SK-N-SH (cell line): ENCODE results near the gene INSYN1. TPM values are rescaled to one million over a fixed set of nuclear protein-coding genes. Genes with fewer than 3 reads are reported as not detected.

Experiments used
- CTCF ChIA-PET: fragments of 300-600, 350-600 bp; formaldehyde crosslinking; extraction: SDS; loops from one replicate; lab custom pipeline; 2021; lab: Yijun Ruan, JAX
- POLR2A ChIA-PET: fragments of 350-600 bp; sonication (Branson Sonifier 250); formaldehyde crosslinking; extraction: SDS; loops from one replicate; lab custom pipeline; 2020; ENCODE audit warnings: antibody characterized with exemption, inconsistent platforms; lab: Yijun Ruan, JAX
- DNase-seq: peaks from one replicate; pipeline ENCODE4 v3.0.0; 2012
- H2AFZ ChIP-seq: fragments of 200-600 bp; sonication (generic); 2 replicates; pipeline ENCODE4 v1.8.1; 2016; ENCODE audit warnings: antibody characterized with exemption, mild to moderate bottlenecking, low read depth
- H3F3A ChIP-seq: fragments of 200-600 bp; sonication (generic); replicated peaks from 2 replicates; pipeline ENCODE3; 2016; ENCODE audit warnings: antibody characterized with exemption, mild to moderate bottlenecking; ENCODE audit not compliant: insufficient read depth
- H3K27ac ChIP-seq, 2 experiments: fragments of 200-500 bp in 1 of 2; fragments of 200-600 bp in 1 of 2; sonication (Bioruptor generic) in 1 of 2; sonication (generic), shearing (Covaris generic) in 1 of 2; 2 replicates each; pipeline versions ENCODE4 v1.5.1 to v1.6.1; 2014 to 2016; ENCODE audit warnings: low read depth in 2 of 2, inconsistent platforms in 1 of 2, low read length in 1 of 2, mild to moderate bottlenecking in 1 of 2, mixed read lengths in 1 of 2
- H3K27me3 ChIP-seq: fragments of 200-600 bp; sonication (generic), shearing (Covaris generic); 2 replicates; pipeline ENCODE4 v1.6.1; 2016; ENCODE audit warnings: mixed run types; ENCODE audit not compliant: insufficient read depth
- H3K36me3 ChIP-seq, 2 experiments: fragments of 200-500 bp in 1 of 2; fragments of 200-600 bp in 1 of 2; sonication (Bioruptor generic) in 1 of 2; sonication (generic) in 1 of 2; replicated peaks in 1 of 2; 2 replicates each; pipeline versions ENCODE3 to v1.5.1; 2014 to 2016; ENCODE audit warnings: low read length in 1 of 2, mild to moderate bottlenecking in 1 of 2; ENCODE audit not compliant: insufficient read depth in 2 of 2, control insufficient read depth in 1 of 2
- H3K4me1 ChIP-seq, 2 experiments: fragments of 200-500 bp in 1 of 2; fragments of 200-600 bp in 1 of 2; sonication (Bioruptor generic) in 1 of 2; sonication (generic), shearing (Covaris generic) in 1 of 2; 2 replicates each; pipeline versions ENCODE4 v1.5.1 to v1.6.1; 2014 to 2016; ENCODE audit warnings: low read depth in 1 of 2, low read length in 1 of 2, mixed run types in 1 of 2; ENCODE audit not compliant: insufficient read depth in 2 of 2, control insufficient read depth in 1 of 2
- H3K4me2 ChIP-seq: fragments of 200-600 bp; sonication (generic), shearing (Covaris generic); 2 replicates; pipeline ENCODE4 v1.6.1; 2017; ENCODE audit warnings: mixed run types
- H3K4me3 ChIP-seq, 2 experiments: fragments of 200-500 bp in 1 of 2; fragments of 200-600 bp in 1 of 2; sonication (Bioruptor generic) in 1 of 2; sonication (generic), shearing (Covaris generic) in 1 of 2; 2 replicates each; pipeline versions ENCODE4 v1.5.1 to v1.8.1; 2014 to 2016; ENCODE audit warnings: low read depth in 2 of 2, inconsistent platforms in 1 of 2, low read length in 1 of 2, mild to moderate bottlenecking in 1 of 2, mixed read lengths in 1 of 2, moderate library complexity in 1 of 2
- H3K79me2 ChIP-seq: fragments of 200-600 bp; sonication (generic); 2 replicates; pipeline ENCODE4 v1.8.1; 2017; ENCODE audit warnings: mild to moderate bottlenecking; ENCODE audit not compliant: insufficient read depth
- H3K9ac ChIP-seq: fragments of 200-600 bp; sonication (generic); 2 replicates; pipeline ENCODE4 v1.6.1; 2017; ENCODE audit warnings: mixed run types
- H3K9me2 ChIP-seq: fragments of 200-600 bp; sonication (generic); 2 replicates; pipeline ENCODE4 v1.6.1; 2017; ENCODE audit warnings: mixed run types
- H3K9me3 ChIP-seq: fragments of 200-600 bp; sonication (generic); 2 replicates; pipeline ENCODE4 v1.6.1; 2017; ENCODE audit warnings: mixed run types, mild to moderate bottlenecking, moderate library complexity
- H4K20me1 ChIP-seq: fragments of 200-600 bp; sonication (generic); 2 replicates; pipeline ENCODE4 v1.6.1; 2017; ENCODE audit warnings: mild to moderate bottlenecking, mixed run types; ENCODE audit not compliant: insufficient read depth
- ELF1 ChIP-seq: IDR thresholded peaks from 2 replicates; pipeline ENCODE4 v1.4.0; 2012
- EP300 ChIP-seq, 2 experiments: IDR thresholded peaks; 2 replicates each; pipeline versions ENCODE4 v1.4.0 to v1.6.1; 2012; ENCODE audit warnings: borderline replicate concordance in 1 of 2, low read depth in 1 of 2, low read length in 1 of 2
- EZH2phosphoT487 ChIP-seq: fragments of 200-600 bp; sonication (generic); IDR thresholded peaks from 2 replicates; pipeline ENCODE4 v1.6.1; 2017; ENCODE audit warnings: low read depth, mixed run types, mild to moderate bottlenecking, antibody characterized with exemption, moderate library complexity, borderline replicate concordance
- FOSL2 ChIP-seq: IDR thresholded peaks from 2 replicates; pipeline ENCODE4 v1.4.0; 2012; ENCODE audit warnings: low read depth, mild to moderate bottlenecking, moderate library complexity, borderline replicate concordance
- FOXJ3 ChIP-seq: sonication (generic); formaldehyde crosslinking; IDR thresholded peaks from 2 replicates; pipeline ENCODE4 v1.5.1; 2020; ENCODE audit warnings: mild to moderate bottlenecking, missing genetic modification reagents
- FOXM1 ChIP-seq: IDR thresholded peaks from 2 replicates; pipeline ENCODE4 v1.4.0; 2012; ENCODE audit warnings: low read depth, mild to moderate bottlenecking
- GABPA ChIP-seq: IDR thresholded peaks from 2 replicates; pipeline ENCODE4 v1.4.0; 2012; ENCODE audit warnings: low read depth, mild to moderate bottlenecking
- GATA2 ChIP-seq: sonication (generic); formaldehyde crosslinking; IDR thresholded peaks from 2 replicates; pipeline ENCODE4 v1.5.0; 2020; ENCODE audit warnings: mild to moderate bottlenecking, missing genetic modification reagents
- JUND ChIP-seq: IDR thresholded peaks from 2 replicates; pipeline ENCODE4 v1.4.0; 2012
- MXI1 ChIP-seq: IDR thresholded peaks from 2 replicates; pipeline ENCODE4 v1.6.1; 2012; ENCODE audit warnings: mild to moderate bottlenecking, low read depth, low read length, improper control_type of control experiment
- POLR2AphosphoS5 ChIP-seq: IDR thresholded peaks from 2 replicates; pipeline ENCODE4 v1.6.1; 2012; ENCODE audit warnings: low read depth, low read length
- RAD21 ChIP-seq: IDR thresholded peaks from 2 replicates; pipeline ENCODE4 v1.6.1; 2012; ENCODE audit warnings: mild to moderate bottlenecking, low read length
- REST ChIP-seq: IDR thresholded peaks from 2 replicates; pipeline ENCODE4 v1.6.1; 2012; ENCODE audit warnings: mild to moderate bottlenecking, low read depth, low read length, moderate library complexity
- RFX5 ChIP-seq: IDR thresholded peaks from 2 replicates; pipeline ENCODE4 v1.6.1; 2012; ENCODE audit warnings: mild to moderate bottlenecking, improper control_type of control experiment, low read length
- SIN3A ChIP-seq: IDR thresholded peaks from 2 replicates; pipeline ENCODE4 v1.6.1; 2012; ENCODE audit warnings: low read depth, mild to moderate bottlenecking, low read length, moderate library complexity, borderline replicate concordance
- TCF12 ChIP-seq: IDR thresholded peaks from 2 replicates; pipeline ENCODE4 v1.4.0; 2012
- TEAD4 ChIP-seq: IDR thresholded peaks from 2 replicates; pipeline ENCODE4 v1.4.0; 2012; ENCODE audit warnings: mild to moderate bottlenecking, borderline replicate concordance; ENCODE audit not compliant: insufficient read depth
- USF1 ChIP-seq: IDR thresholded peaks from 2 replicates; pipeline ENCODE4 v1.4.0; 2012; ENCODE audit warnings: low read depth, borderline replicate concordance
- USF2 ChIP-seq: fragments of 150-350 bp; IDR thresholded peaks from 2 replicates; pipeline ENCODE4 v1.6.1; 2017; ENCODE audit warnings: antibody characterized with exemption, low read length, low read depth, borderline replicate concordance
- YY1 ChIP-seq: IDR thresholded peaks from 2 replicates; pipeline ENCODE4 v1.4.0; 2012; ENCODE audit warnings: low read depth, mild to moderate bottlenecking
- WGBS: methylation state at CpG from one replicate; pipeline ENCODE4 v1.1.6; 2017; ENCODE audit warnings: low lambda C conversion rate; 5-methylcytosine and 5-hydroxymethylcytosine counted together
- polyA plus RNA-seq, 3 experiments: library from polyadenylated mRNA; depleted of rRNA; stranded (reverse); fragments of >200 nt; gene quantifications; 2 replicates each; pipeline ENCODE4 v1.2.3, GENCODE V29; 2012

INSYN1 gene
- polyA plus RNA-seq, 1 of the 3 experiments (the other 2 are of a cell fraction), result 3.7 TPM

DNA sequence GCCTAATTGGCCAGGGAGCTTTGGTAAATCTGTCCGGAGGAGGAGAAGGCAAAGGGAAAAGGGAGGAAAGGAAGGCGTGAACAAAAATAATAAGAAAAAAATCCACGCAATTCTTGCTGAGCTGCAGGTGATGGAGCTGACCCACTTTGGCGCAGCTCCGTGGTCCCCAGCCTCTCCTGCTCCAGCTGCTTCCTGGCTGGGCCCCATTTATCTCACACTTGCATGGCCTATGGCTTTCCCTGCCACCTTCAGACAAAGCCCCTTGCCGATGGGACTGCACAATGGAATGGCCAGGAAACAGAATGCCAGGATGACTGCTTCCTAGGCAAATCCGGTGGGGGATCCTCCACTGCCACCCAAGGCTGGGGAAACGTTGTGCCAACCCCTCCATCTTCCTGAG is 6.9 kb downstream of the INSYN1 start:
- WGBS, result 63% methylated on average over 8 of the region's 8 CpGs
- H3K9me3 ChIP-seq, result no peaks in the 10 kb centered on the region
- H3K36me3 ChIP-seq, result no peaks in the 10 kb centered on the region
- CTCF ChIA-PET, result interaction anchor here (0.8 to 1.1 kb wide), 2 partner anchors 12 to 24 kb away, joined by 3 read pairs; no protein-coding TSS in a partner anchor
- H3K27ac ChIP-seq, result no peak overlapping the region
- H2AFZ ChIP-seq, result no peak overlapping the region
- POLR2A ChIA-PET, result no interaction called here
- H3K27me3 ChIP-seq, result no peaks in the 10 kb centered on the region
- H3K4me2 ChIP-seq, result no peak overlapping the region
- TF ChIP-seq GABPA, result no peak
- no peak for TF ChIP-seq JUND
- TF ChIP-seq USF2, result no peak
- no peak for TF ChIP-seq YY1
- TF ChIP-seq GATA2 (CRISPR knock-in tag), result no peak
- TF ChIP-seq TCF12, result no peak
- TF ChIP-seq EP300 (IDR thresholded peaks at IDR 0.05; ENCODE audit: borderline replicate concordance in 1 of 2, low read depth in 1 of 2, low read length in 1 of 2), result no peak
- TF ChIP-seq FOXJ3 (CRISPR knock-in tag), result no peak
- TF ChIP-seq FOSL2, result no peak
- TF ChIP-seq POLR2AphosphoS5, result no peak
- no peak for TF ChIP-seq MXI1
- no peak for TF ChIP-seq ELF1
- no peak for TF ChIP-seq TEAD4
- TF ChIP-seq RAD21, result no peak
- no peak for TF ChIP-seq SIN3A
- no peak for TF ChIP-seq USF1
- no peaks in the 10 kb centered on the region for H3F3A ChIP-seq
- no peak overlapping the region for H3K4me3 ChIP-seq
- no peak for DNase-seq
- no peaks in the 10 kb centered on the region for H3K9me2 ChIP-seq
- no peak overlapping the region for H3K9ac ChIP-seq
- no peaks in the 10 kb centered on the region for H4K20me1 ChIP-seq
- H3K4me1 ChIP-seq, result peaks cover 7 to 11% of the 10 kb centered on the region in 2 experiments; a peak in 1 of 4 replicates
- H3K79me2 ChIP-seq, result no peaks in the 10 kb centered on the region

DNA sequence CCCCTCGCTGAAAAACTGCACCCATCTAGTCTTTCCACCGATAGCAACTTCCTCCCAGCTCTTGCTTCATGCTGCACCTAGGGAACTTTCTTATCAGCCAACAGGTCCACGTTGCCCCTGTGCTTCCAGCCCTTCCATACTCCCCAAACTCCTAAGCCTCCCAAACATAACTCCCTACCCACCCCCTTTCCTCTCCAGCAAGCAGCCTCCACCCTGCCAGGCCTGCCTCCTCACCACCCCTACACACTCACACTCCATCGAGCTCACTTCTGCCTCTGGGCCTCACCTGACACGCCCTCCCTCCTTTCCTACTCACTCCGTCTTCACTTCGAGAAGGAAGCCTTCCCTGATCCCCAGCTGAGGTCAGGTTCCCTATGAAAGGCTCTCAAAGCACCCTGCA is 8.1 kb downstream of the INSYN1 start:
- no peak for TF ChIP-seq FOXM1
- no peak for TF ChIP-seq RFX5
- no peak for TF ChIP-seq EZH2phosphoT487
- TF ChIP-seq USF1, result no peak
- TF ChIP-seq ELF1, result no peak
- TF ChIP-seq FOSL2, result no peak
- no peak for TF ChIP-seq REST
- TF ChIP-seq SIN3A, result no peak
- TF ChIP-seq FOXJ3 (CRISPR knock-in tag), result no peak
- no peak for TF ChIP-seq TEAD4
- POLR2A ChIA-PET, result no interaction called here
- no peak overlapping the region for H3K4me2 ChIP-seq
- no peak overlapping the region for H3K9ac ChIP-seq
- H4K20me1 ChIP-seq, result no peaks in the 10 kb centered on the region
- no peak overlapping the region for H2AFZ ChIP-seq
- CTCF ChIA-PET, result interaction anchor here (1.0 to 1.4 kb wide), 3 partner anchors 26 to 68 kb away, joined by 3 to 5 read pairs (median 3); no protein-coding TSS in a partner anchor
- no peak overlapping the region for H3K27ac ChIP-seq
- H3K9me3 ChIP-seq, result no peaks in the 10 kb centered on the region
- no peaks in the 10 kb centered on the region for H3K27me3 ChIP-seq
- H3K4me1 ChIP-seq, result peaks cover 7 to 19% of the 10 kb centered on the region in 2 experiments; a peak in 1 of 4 replicates
- DNase-seq, result no peak
- H3K9me2 ChIP-seq, result no peaks in the 10 kb centered on the region
- H3K4me3 ChIP-seq, result no peak overlapping the region
- no peaks in the 10 kb centered on the region for H3K79me2 ChIP-seq
- H3K36me3 ChIP-seq, result no peaks in the 10 kb centered on the region
- 79% methylated on average over 7 of the region's 7 CpGs for WGBS
- H3F3A ChIP-seq, result no peaks in the 10 kb centered on the region
